HepG2 (cell line): ENCODE results near the gene AKAP6. TPM values are rescaled to one million over a fixed set of nuclear protein-coding genes. Genes with fewer than 3 reads are reported as not detected.

ENCODE experiments used
- ATAC-seq: fragments of 200-7000 bp; cut with Tn5 transposase; 3 replicates; pipeline ENCODE4 v1.9.1; 2020; ENCODE audit warnings: mild to moderate bottlenecking, moderate library complexity
- BruUV-seq: library from RNA; stranded (reverse); fragments of 400-500 nt; replicated peaks from 2 replicates; lab custom pipeline; 2021; lab: Mats Ljungman, UMichigan
- CTCF ChIA-PET: fragments of 300-600 bp; formaldehyde crosslinking; extraction: SDS; loops from one replicate; lab custom pipeline; 2021; ENCODE audit warnings: low total read pairs, inconsistent platforms, low intra/inter-chr PET ratio; lab: Yijun Ruan, JAX
- POLR2A ChIA-PET: fragments of 350-600 bp; sonication (Branson Sonifier 250); formaldehyde crosslinking; loops from one replicate; lab custom pipeline; 2020; ENCODE audit warnings: antibody characterized with exemption, inconsistent platforms; lab: Yijun Ruan, JAX
- DNase-seq: peaks from one replicate; pipeline ENCODE4 v3.0.0-alpha.2; 2015; ENCODE audit warnings: low spot score
- FAIRE-seq: peaks from 3 replicates; lab custom pipeline; 2011; peaks lifted over from hg19 to GRCh38; lab: Jason Lieb, UNC
- H2AFZ ChIP-seq: one replicate; pipeline ENCODE4 v1.6.1; 2011; ENCODE audit warnings: low read length, inconsistent platforms
- H3K27ac ChIP-seq: fragments of 300-600 bp; 3 replicates; pipeline ENCODE4 v1.8.0; 2011; ENCODE audit warnings: mixed run types, mild to moderate bottlenecking, mixed read lengths, low read length, inconsistent platforms; ENCODE audit not compliant: insufficient read depth; ENCODE audit errors: extremely low read length
- H3K27me3 ChIP-seq, 2 experiments: fragments of 200-600 bp in 1 of 2; 2 replicates in 1 of 2; 3 replicates in 1 of 2; pipeline versions ENCODE4 v1.6.0 to v1.8.0; 2011; ENCODE audit warnings: low read length in 2 of 2, mild to moderate bottlenecking in 2 of 2, moderate library complexity in 2 of 2, inconsistent platforms in 1 of 2; ENCODE audit not compliant: insufficient read depth in 2 of 2, control insufficient read depth in 1 of 2
- H3K36me3 ChIP-seq, 2 experiments: fragments of 200-600 bp in 1 of 2; replicated peaks in 1 of 2; 2 replicates in 1 of 2; 3 replicates in 1 of 2; pipeline versions ENCODE4 v1.5.1 to v1.8.0; 2011; ENCODE audit warnings: low read length in 2 of 2, inconsistent platforms in 1 of 2; ENCODE audit not compliant: insufficient read depth in 2 of 2, control insufficient read depth in 1 of 2
- H3K4me1 ChIP-seq: 2 replicates; pipeline ENCODE4 v1.5.1; 2012; ENCODE audit warnings: low read length, inconsistent platforms; ENCODE audit not compliant: insufficient read depth
- H3K4me2 ChIP-seq: 2 replicates; pipeline ENCODE4 v1.6.0; 2011; ENCODE audit warnings: low read depth, low read length, inconsistent platforms
- H3K4me3 ChIP-seq, 3 experiments: fragments of 200-600 bp in 1 of 3; sonication (generic), shearing (Covaris generic) in 1 of 3; replicated peaks in 1 of 3; 2 replicates each; pipeline ENCODE4 v1.5.1; 2011 to 2016; ENCODE audit warnings: low read length in 3 of 3, inconsistent platforms in 2 of 3, low read depth in 2 of 3, mild to moderate bottlenecking in 2 of 3, control low read depth in 1 of 3, mixed read lengths in 1 of 3; ENCODE audit not compliant: insufficient read depth in 1 of 3
- H3K79me2 ChIP-seq: one replicate; pipeline ENCODE4 v1.6.1; 2011; ENCODE audit warnings: low read length, inconsistent platforms; ENCODE audit not compliant: insufficient read depth
- H3K9ac ChIP-seq: 2 replicates; pipeline ENCODE4 v1.6.0; 2011; ENCODE audit warnings: mild to moderate bottlenecking, low read depth, low read length, inconsistent platforms; ENCODE audit not compliant: insufficient read depth
- H3K9me3 ChIP-seq: 2 replicates; pipeline ENCODE4 v1.5.1; 2012; ENCODE audit warnings: mild to moderate bottlenecking, low read length
- H4K20me1 ChIP-seq: 2 replicates; pipeline ENCODE4 v1.6.0; 2011; ENCODE audit warnings: inconsistent platforms, mild to moderate bottlenecking, low read length, moderate library complexity; ENCODE audit not compliant: insufficient read depth
- CTCF ChIP-seq: sonication (generic); formaldehyde crosslinking; IDR thresholded peaks from 2 replicates; pipeline ENCODE4 v1.5.0; 2020; ENCODE audit warnings: mild to moderate bottlenecking, missing genetic modification reagents, moderate library complexity
- KLF9 ChIP-seq: IDR thresholded peaks from 2 replicates; pipeline ENCODE4 v1.6.1; 2016; ENCODE audit warnings: low read depth
- NR0B2 ChIP-seq: sonication (generic); formaldehyde crosslinking; IDR thresholded peaks from 2 replicates; pipeline ENCODE4 v1.4.0; 2020; ENCODE audit warnings: mild to moderate bottlenecking, missing genetic modification reagents
- ZNF652 ChIP-seq: IDR thresholded peaks from 2 replicates; pipeline ENCODE4 v1.6.1; 2016; ENCODE audit warnings: low read depth, borderline replicate concordance
- in situ Hi-C: cut with HindIII; loops from 2 replicates; pipeline ENCODE4 v1.10.0; 2017; ENCODE audit warnings: low pct_unique_long_range_greater_than_20kb; ENCODE audit not compliant: extremely low pct_ligation_motif_present
- intact Hi-C: fragments of 100-400 bp; cut with micrococcal nuclease; formaldehyde crosslinking; loops from one replicate; pipeline ENCODE4 v1.10.0; 2022; ENCODE audit not compliant: unreplicated experiment
- polyA plus RNA-seq, 8 experiments: library from polyadenylated mRNA; depleted of rRNA in 3 of 8; stranded (reverse) in 7 of 8; unstranded in 1 of 8; fragments of >200 nt; fragmentation: Illumina TruSeq in 4 of 8; extraction: Trizol in 4 of 8; gene quantifications; 2 replicates each; pipeline versions ENCODE4 v1.2.1 to v1.2.3, GENCODE V29; 2011 to 2016; ENCODE audit warnings: low read depth in 4 of 8, missing spikeins in 1 of 8, mixed read lengths in 1 of 8; ENCODE audit not compliant: insufficient read depth in 1 of 8
- total RNA-seq, 5 experiments: library from RNA; depleted of rRNA; stranded (reverse); fragments of >200 nt; fragmentation: Illumina TruSeq; extraction: Trizol; gene quantifications; 2 replicates each; pipeline ENCODE4 v1.2.3, GENCODE V29; 2016; ENCODE audit warnings: low read depth in 1 of 5

AKAP6 gene
- total and polyA plus RNA-seq, 2 of the 13 experiments (the other 11 are each of a cell fraction or from before 2014, with no cell fraction given), result 1.4 TPM

GRCh38 chr14:32364941-32365340 lies 35.8 kb downstream of the AKAP6 start (continued):
- no peak for TF ChIP-seq KLF9 (CRISPR knock-in tag)
- TF ChIP-seq, all 625 proteins: peak for 0

- Histone ChIP-seq H3K27me3 (no peaks in the 10 kb centered on the region), H3K9ac (no peak overlapping the region), H3K36me3 (no peaks in the 10 kb centered on the region), H3K9me3 (no peaks in the 10 kb centered on the region), H3K79me2 (no peaks in the 10 kb centered on the region)
- in situ Hi-C loops, result no loop called here
- ATAC-seq (peak; percentile 74), FAIRE-seq (no peak)
- TF ChIP-seq ZNF652 (CRISPR knock-in tag) (peak; percentile 85), NR0B2 (no peak), CTCF (CRISPR knock-in tag) (peak; percentile 27; the same call in 1 of the 2 replicates)
- TF ChIP-seq, all 625 proteins: peak for 2
- no peaks in the 10 kb centered on the region for H3K4me1 ChIP-seq
- CTCF ChIA-PET, result no interaction called here
- no peak overlapping the region for H3K4me3 ChIP-seq
- POLR2A ChIA-PET, result no interaction called here
- H4K20me1 ChIP-seq, result no peaks in the 10 kb centered on the region
- H3K4me2 ChIP-seq, result no peak overlapping the region
- no TSS peak for BruUV-seq
- H2AFZ ChIP-seq, result no peak overlapping the region
- intact Hi-C loops, result no loop called here
- DNase-seq, result no peak
- no peak overlapping the region for H3K27ac ChIP-seq
These were observed 37.3 kb downstream of the AKAP6 start for GRCh38 chr14:32366256-32366879.
